GM19397 (cell line): ENCODE results near the gene PAPPA.

Experiments used
- ATAC-seq: cut with Tn5 transposase; IDR thresholded peaks from one replicate; pipeline ENCODE4 v1.9.1; 2021; ENCODE audit warnings: mild to moderate bottlenecking, moderate library complexity; ENCODE audit not compliant: unreplicated experiment

The PAPPA gene

GRCh38 chr9:116271991-116272390, 118.4 kb downstream of the PAPPA start:
- ATAC-seq, result no peak

- no peak for ATAC-seq
Observed at GRCh38 chr9:116274293-116274692, 120.7 kb downstream of the PAPPA start.

- no peak for ATAC-seq
Observed at GRCh38 chr9:116275418-116276195, 122.0 kb downstream of the PAPPA start.

- no peak for ATAC-seq
Observed at GRCh38 chr9:116276196-116276493, 122.6 kb downstream of the PAPPA start.

GRCh38 chr9:116276651-116277121, 123.1 kb downstream of the PAPPA start:
- no peak for ATAC-seq

GRCh38 chr9:116278326-116278725, 124.7 kb downstream of the PAPPA start:
- ATAC-seq, result no peak

GRCh38 chr9:116279230-116279629, 125.6 kb downstream of the PAPPA start:
- ATAC-seq, result no peak

GRCh38 chr9:116280529-116280928, 126.9 kb downstream of the PAPPA start:
- no peak for ATAC-seq

GRCh38 chr9:116282597-116282996, 129.0 kb downstream of the PAPPA start:
- ATAC-seq, result no peak

GRCh38 chr9:116284518-116284917, 130.9 kb downstream of the PAPPA start:
- ATAC-seq, result no peak

GRCh38 chr9:116285320-116285719, 131.7 kb downstream of the PAPPA start:
- ATAC-seq, result no peak

- ATAC-seq, result no peak
Observed at GRCh38 chr9:116286297-116286696, 132.7 kb downstream of the PAPPA start.

- no peak for ATAC-seq
Observed at GRCh38 chr9:116287721-116288120, 134.1 kb downstream of the PAPPA start.

- ATAC-seq, result no peak
Observed at GRCh38 chr9:116288658-116289057, 135.1 kb downstream of the PAPPA start.

GRCh38 chr9:116297346-116297745, 143.8 kb downstream of the PAPPA start:
- ATAC-seq, result no peak

GRCh38 chr9:116298249-116298648, 144.7 kb downstream of the PAPPA start:
- no peak for ATAC-seq

GRCh38 chr9:116298878-116299391, 145.3 kb downstream of the PAPPA start:
- ATAC-seq, result no peak

- no peak for ATAC-seq
Observed at GRCh38 chr9:116300360-116300870, 146.8 kb downstream of the PAPPA start.

GRCh38 chr9:116303270-116303669, 149.7 kb downstream of the PAPPA start:
- no peak for ATAC-seq

- no peak for ATAC-seq
Observed at GRCh38 chr9:116303886-116304538, 150.4 kb downstream of the PAPPA start.

GRCh38 chr9:116304761-116305160, 151.2 kb downstream of the PAPPA start:
- ATAC-seq, result no peak

GRCh38 chr9:116308076-116308475, 154.5 kb downstream of the PAPPA start:
- no peak for ATAC-seq
